HUES48 (cell line): Measurements from ENCODE around the gene MADCAM1.

Experiments used
- H3K27ac ChIP-seq: one replicate; pipeline ENCODE4 v1.7.0; 2013; ENCODE audit warnings: low read depth, low read length, inconsistent platforms
- H3K27me3 ChIP-seq: 2 replicates; pipeline ENCODE4 v1.6.1; 2013; ENCODE audit warnings: mild to moderate bottlenecking, low read length; ENCODE audit not compliant: control insufficient read depth, insufficient read depth
- H3K36me3 ChIP-seq: 2 replicates; pipeline ENCODE4 v1.6.1; 2013; ENCODE audit warnings: low read length; ENCODE audit not compliant: control insufficient read depth, insufficient read depth
- H3K4me1 ChIP-seq: 2 replicates; pipeline ENCODE4 v1.6.1; 2013; ENCODE audit warnings: mild to moderate bottlenecking, low read length; ENCODE audit not compliant: control insufficient read depth, insufficient read depth
- H3K4me3 ChIP-seq: 2 replicates; pipeline ENCODE4 v1.5.1; 2013; ENCODE audit warnings: mild to moderate bottlenecking, low read depth, low read length
- H3K9ac ChIP-seq: 2 replicates; pipeline ENCODE4 v1.6.1; 2013; ENCODE audit warnings: mild to moderate bottlenecking, low read depth, low read length, moderate library complexity
- H3K9me3 ChIP-seq: 2 replicates; pipeline ENCODE4 v1.6.1; 2013; ENCODE audit warnings: low read length; ENCODE audit not compliant: control insufficient read depth, insufficient read depth

Gene MADCAM1

GRCh38 chr19:457636-458035 is 38.6 kb upstream of the MADCAM1 start:
- H3K27ac ChIP-seq, result no peak overlapping the region
- H3K36me3 ChIP-seq, result no peaks in the 10 kb centered on the region
- no peak overlapping the region for H3K9ac ChIP-seq
- H3K9me3 ChIP-seq, result no peaks in the 10 kb centered on the region
- H3K27me3 ChIP-seq, result peaks cover 12% of the 10 kb centered on the region
- H3K4me3 ChIP-seq, result no peak overlapping the region
- no peaks in the 10 kb centered on the region for H3K4me1 ChIP-seq

- no peak overlapping the region for H3K27ac ChIP-seq
- no peaks in the 10 kb centered on the region for H3K9me3 ChIP-seq
- H3K4me3 ChIP-seq, result no peak overlapping the region
- H3K9ac ChIP-seq, result no peak overlapping the region
- peaks cover 13% of the 10 kb centered on the region for H3K27me3 ChIP-seq
- no peaks in the 10 kb centered on the region for H3K4me1 ChIP-seq
- H3K36me3 ChIP-seq, result no peaks in the 10 kb centered on the region
Measured at GRCh38 chr19:458091-459042, 37.9 kb upstream of the MADCAM1 start.

GRCh38 chr19:459724-460511 is 36.4 kb upstream of the MADCAM1 start:
- no peaks in the 10 kb centered on the region for H3K4me1 ChIP-seq
- H3K27me3 ChIP-seq, result peaks cover 13% of the 10 kb centered on the region
- no peaks in the 10 kb centered on the region for H3K36me3 ChIP-seq
- peak overlapping the region; percentile 69 for H3K4me3 ChIP-seq
- no peak overlapping the region for H3K9ac ChIP-seq
- H3K9me3 ChIP-seq, result no peaks in the 10 kb centered on the region
- peak overlapping the region; percentile 77 for H3K27ac ChIP-seq

GRCh38 chr19:460877-461720 is 35.2 kb upstream of the MADCAM1 start, which contains the start of gene SHC2:
Gene SHC2 (minus strand): TSS chr19:461033. CDS start chr19:460996, 37 bp downstream.
- peaks cover 13% of the 10 kb centered on the region for H3K27me3 ChIP-seq
- H3K4me3 ChIP-seq, result peak within 1 kb of the TSS; percentile 69
- no peaks in the 10 kb centered on the region for H3K36me3 ChIP-seq
- H3K9me3 ChIP-seq, result no peaks in the 10 kb centered on the region
- no peaks in the 10 kb centered on the region for H3K4me1 ChIP-seq
- H3K27ac ChIP-seq, result peak within 1 kb of the TSS; percentile 77
- H3K9ac ChIP-seq, result no peak within 1 kb of the TSS

- H3K4me3 ChIP-seq, result peak overlapping the region; percentile 54; the same call in 1 of the 2 replicates
- H3K9ac ChIP-seq, result no peak overlapping the region
Measured at GRCh38 chr19:461721-462551, 34.4 kb upstream of the MADCAM1 start.

GRCh38 chr19:463483-464207 is 32.6 kb upstream of the MADCAM1 start:
- Histone ChIP-seq H3K4me1 (no peaks in the 10 kb centered on the region), H3K4me3 (no peak overlapping the region), H3K27me3 (peaks cover 13% of the 10 kb centered on the region), H3K9me3 (no peaks in the 10 kb centered on the region), H3K27ac (no peak overlapping the region), H3K36me3 (no peaks in the 10 kb centered on the region), H3K9ac (no peak overlapping the region)

More at GRCh38 chr19:461721-462551, 34.4 kb upstream of the MADCAM1 start:
- Histone ChIP-seq H3K27me3 (peaks cover 13% of the 10 kb centered on the region), H3K9me3 (no peaks in the 10 kb centered on the region), H3K36me3 (no peaks in the 10 kb centered on the region), H3K27ac (no peak overlapping the region), H3K4me1 (no peaks in the 10 kb centered on the region)

- no peak overlapping the region for H3K9ac ChIP-seq
- peaks cover 13% of the 10 kb centered on the region for H3K27me3 ChIP-seq
- no peaks in the 10 kb centered on the region for H3K4me1 ChIP-seq
- no peaks in the 10 kb centered on the region for H3K36me3 ChIP-seq
- H3K9me3 ChIP-seq, result no peaks in the 10 kb centered on the region
- no peak overlapping the region for H3K27ac ChIP-seq
- no peak overlapping the region for H3K4me3 ChIP-seq
Measured at GRCh38 chr19:464208-464545, 32.1 kb upstream of the MADCAM1 start.

GRCh38 chr19:465056-465816 is 31.1 kb upstream of the MADCAM1 start:
- Histone ChIP-seq H3K27me3 (peaks cover 13% of the 10 kb centered on the region), H3K9ac (no peak overlapping the region), H3K27ac (no peak overlapping the region), H3K9me3 (no peaks in the 10 kb centered on the region), H3K4me1 (no peaks in the 10 kb centered on the region), H3K36me3 (no peaks in the 10 kb centered on the region), H3K4me3 (no peak overlapping the region)

GRCh38 chr19:467554-467953 is 28.7 kb upstream of the MADCAM1 start:
- H3K4me1 ChIP-seq, result no peaks in the 10 kb centered on the region
- H3K36me3 ChIP-seq, result no peaks in the 10 kb centered on the region
- peaks cover 2% of the 10 kb centered on the region for H3K27me3 ChIP-seq
- H3K27ac ChIP-seq, result no peak overlapping the region
- H3K9me3 ChIP-seq, result no peaks in the 10 kb centered on the region
- H3K4me3 ChIP-seq, result no peak overlapping the region
- H3K9ac ChIP-seq, result no peak overlapping the region
